Activated CD4-positive, alpha-beta T cell treated with anti-CD3 and anti-CD28 coated beads for 36 hours (primary cell): Measurements from ENCODE around the gene PTPRM. TPM values are rescaled to one million over a fixed set of nuclear protein-coding genes. Genes with fewer than 3 reads are reported as not detected.

Experiments
- ATAC-seq: fragments of 200-7000 bp; cut with Tn5 transposase; one replicate; pipeline ENCODE4 v1.10.0; 2021; ENCODE audit warnings: mild to moderate bottlenecking, moderate library complexity
- CTCF ChIA-PET: fragments of 350-600 bp; sonication (Branson Sonifier 250); formaldehyde crosslinking; loops from one replicate; lab custom pipeline; 2021; ENCODE audit warnings: antibody characterized with exemption; lab: Charles Lee
- POLR2A ChIA-PET: fragments of 350-600 bp; sonication (Branson Sonifier 250); formaldehyde crosslinking; loops from one replicate; lab custom pipeline; 2021; ENCODE audit warnings: antibody characterized with exemption, inconsistent platforms; lab: Charles Lee
- DNase-seq: peaks from one replicate; pipeline ENCODE4 v3.0.0-alpha.2; 2020
- H3K27ac Mint-ChIP-seq: one replicate; pipeline ENCODE4 v1.8.0; 2021; ENCODE audit warnings: mixed read lengths
- H3K27me3 Mint-ChIP-seq: one replicate; pipeline ENCODE4 v1.8.0; 2021; ENCODE audit warnings: mixed read lengths
- H3K36me3 Mint-ChIP-seq: one replicate; pipeline ENCODE4 v1.8.0; 2021; ENCODE audit warnings: low read depth, mixed read lengths
- H3K4me1 Mint-ChIP-seq: one replicate; pipeline ENCODE4 v1.8.0; 2021; ENCODE audit warnings: mixed read lengths
- H3K4me3 Mint-ChIP-seq: one replicate; pipeline ENCODE4 v1.8.0; 2021; ENCODE audit warnings: mild to moderate bottlenecking, moderate library complexity, mixed read lengths
- H3K9me3 Mint-ChIP-seq: one replicate; pipeline ENCODE4 v1.8.0; 2021; ENCODE audit warnings: low read depth, mixed read lengths
- intact Hi-C, 2 experiments: fragments of 100-400 bp; cut with DNase I in 1 of 2; cut with micrococcal nuclease in 1 of 2; formaldehyde crosslinking; loops; one replicate each; pipeline versions ENCODE4 v1.14.2 to v1.15.1; 2022 to 2024; cut with DNase I, micrococcal nuclease
- total RNA-seq, 2 experiments: library from RNA; stranded (reverse); gene quantifications; one replicate each; pipeline ENCODE4 v1.2.3, GENCODE V29; 2021

Gene PTPRM
- total RNA-seq, 2 experiments from 2014 or later: 6.5 to 14.0 TPM

DNA sequence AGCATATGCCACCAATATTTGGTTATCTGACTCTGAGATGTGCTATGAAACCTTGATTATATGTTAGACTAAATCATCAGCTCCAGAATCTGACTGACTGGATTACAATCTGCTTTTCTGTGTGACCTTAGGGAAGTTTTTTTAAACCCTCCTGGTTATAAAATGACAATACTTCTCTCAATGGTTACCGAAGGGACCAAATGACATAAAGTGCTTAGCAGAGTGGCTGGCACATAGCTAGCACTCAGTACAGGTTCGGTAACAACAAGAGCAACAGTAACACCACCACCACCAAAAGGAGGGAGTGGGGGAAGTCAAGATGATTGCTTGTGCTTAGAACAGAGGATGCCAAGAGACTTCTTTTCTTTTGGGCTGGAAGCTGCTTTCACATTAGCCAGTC, 306.2 kb downstream of the PTPRM start:
- H3K4me1 Mint-ChIP-seq: no peaks in the 10 kb centered on the region
- H3K4me3 Mint-ChIP-seq: no peak overlapping the region
- H3K27me3 Mint-ChIP-seq: peaks cover 3% of the 10 kb centered on the region
- intact Hi-C loops: loop anchor here in 1 of 2 experiments (10.0 kb wide), 1 partner anchor 181 kb away; no protein-coding TSS in a partner anchor
- CTCF ChIA-PET: no interaction called here
- POLR2A ChIA-PET: interaction anchor here (0.6 kb wide), 1 partner anchor 17 kb away, joined by 3 read pairs; no protein-coding TSS in a partner anchor
- no peaks in the 10 kb centered on the region for H3K36me3 Mint-ChIP-seq
- ATAC-seq (no peak), DNase-seq (no peak)
- H3K27ac Mint-ChIP-seq: no peak overlapping the region
- no peaks in the 10 kb centered on the region for H3K9me3 Mint-ChIP-seq

DNA sequence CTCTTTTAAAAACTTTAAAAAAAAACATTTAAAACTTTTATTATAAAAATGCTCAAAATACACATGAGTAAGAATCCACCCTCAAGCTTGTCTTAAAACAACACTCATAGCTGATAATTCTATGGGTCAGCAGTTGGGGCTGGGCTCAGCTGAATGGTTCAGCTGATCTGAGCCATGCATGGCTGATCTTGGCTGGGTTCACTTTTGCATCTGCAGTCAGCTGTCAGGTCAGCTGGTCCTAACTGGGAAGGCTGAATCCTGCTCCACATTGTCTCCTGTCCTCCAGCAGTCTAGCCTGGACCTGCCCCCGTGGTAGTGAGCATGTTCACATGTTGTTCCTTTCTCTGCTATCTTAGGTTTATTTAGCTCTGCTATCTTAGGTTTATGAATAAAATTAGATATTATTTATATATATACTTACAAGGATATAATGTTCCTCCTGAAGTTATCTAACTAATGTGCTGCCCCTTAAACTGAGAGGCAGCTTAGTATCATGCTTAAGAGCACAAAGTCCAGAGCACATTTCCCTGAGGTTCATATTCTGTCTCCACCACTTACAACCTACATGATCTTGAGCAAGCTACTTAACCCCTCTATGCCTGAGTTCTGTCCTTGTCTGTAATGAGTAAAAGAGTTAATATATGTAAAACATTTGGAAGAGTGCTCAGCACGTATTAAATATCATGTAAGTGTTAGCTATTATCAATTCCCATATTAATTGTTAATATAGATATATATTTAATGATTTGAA, 309.4 kb downstream of the PTPRM start:
- peaks cover 4% of the 10 kb centered on the region for H3K27me3 Mint-ChIP-seq
- ChIA-PET CTCF (interaction anchor here (0.6 kb wide), 1 partner anchor 11 kb away, joined by 3 read pairs; no protein-coding TSS in a partner anchor), POLR2A (no interaction called here)
- no peaks in the 10 kb centered on the region for H3K9me3 Mint-ChIP-seq
- DNase-seq: no peak
- intact Hi-C loops: loop anchor here in 1 of 2 experiments (10.0 kb wide), 1 partner anchor 178 kb away; no protein-coding TSS in a partner anchor
- H3K4me1 Mint-ChIP-seq: peaks cover 2% of the 10 kb centered on the region
- no peak for ATAC-seq
- H3K27ac Mint-ChIP-seq: no peak overlapping the region
- no peak overlapping the region for H3K4me3 Mint-ChIP-seq
- H3K36me3 Mint-ChIP-seq: no peaks in the 10 kb centered on the region

DNA sequence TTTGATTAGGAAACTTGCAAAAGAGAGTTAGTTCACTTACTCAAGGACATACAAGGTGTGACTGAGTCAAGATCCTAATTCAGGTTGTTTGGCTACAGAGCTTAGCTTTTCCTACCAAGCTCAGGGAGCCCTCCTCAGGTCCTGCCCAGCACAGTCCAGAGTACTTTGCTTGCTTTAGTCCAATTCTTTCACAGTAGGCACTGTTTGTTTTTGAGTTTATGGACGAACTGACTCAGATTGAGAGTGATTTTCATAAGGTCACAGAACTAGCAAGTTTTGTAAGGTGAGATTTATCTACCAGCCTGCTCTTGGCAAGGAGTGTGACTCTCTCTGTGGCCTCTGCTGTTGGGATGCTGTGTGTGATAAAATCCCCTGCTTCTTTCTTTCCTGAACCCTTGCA, 310.5 kb downstream of the PTPRM start:
- POLR2A ChIA-PET: interaction anchor here (0.6 kb wide), 1 partner anchor 68 kb away, joined by 3 read pairs; no protein-coding TSS in a partner anchor
- H3K36me3 Mint-ChIP-seq: no peaks in the 10 kb centered on the region

DNA sequence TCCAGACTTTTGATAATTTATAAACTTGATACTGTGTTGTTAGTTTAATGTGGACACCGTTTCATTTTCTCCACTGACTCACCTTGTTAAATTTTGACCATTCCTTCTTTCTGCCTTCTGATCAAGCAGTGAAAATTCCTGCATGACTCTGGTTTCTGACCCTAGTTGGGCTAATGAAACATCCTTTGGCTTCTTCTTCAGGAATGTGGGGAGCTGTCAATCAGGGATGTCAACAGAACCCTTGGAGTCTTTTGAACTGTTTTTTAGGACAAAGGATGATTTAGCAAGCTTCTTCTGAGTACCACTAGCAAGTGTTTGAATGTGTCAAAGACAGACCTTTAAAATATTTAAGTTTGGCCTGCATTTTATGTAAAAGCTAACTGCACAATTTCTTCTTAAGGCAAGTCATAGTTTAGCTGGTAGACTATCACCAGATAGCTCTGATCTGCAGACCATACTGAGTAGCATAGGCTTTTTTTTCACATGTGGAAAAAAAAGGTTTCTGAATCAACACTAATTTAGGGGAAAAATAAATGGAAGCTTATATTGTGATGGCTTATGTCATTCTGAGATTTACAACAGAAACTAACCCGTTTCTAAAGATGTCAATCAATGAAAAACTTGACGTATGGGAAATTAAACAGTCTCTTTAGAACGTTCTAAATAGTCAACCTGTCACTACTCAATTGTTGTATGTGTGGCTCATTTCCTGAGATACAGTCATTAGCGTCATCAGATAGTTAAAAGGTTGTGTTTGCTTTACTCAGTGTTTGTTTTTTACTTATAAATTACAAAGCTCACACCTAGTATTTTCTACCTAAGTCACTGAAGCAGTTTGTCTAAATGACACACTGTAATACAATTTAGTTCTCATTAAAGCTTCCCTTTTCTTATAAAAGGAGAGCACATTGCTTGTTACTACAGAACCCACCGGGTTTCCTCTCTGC, 311.4 kb downstream of the PTPRM start:
- no peak overlapping the region for H3K4me3 Mint-ChIP-seq
- ChIA-PET POLR2A (no interaction called here), CTCF (interaction anchor here (0.6 to 0.9 kb wide), 3 partner anchors 8 to 167 kb away, joined by 3 read pairs; no protein-coding TSS in a partner anchor)
- intact Hi-C loops: loop anchor here in 1 of 2 experiments (10.0 kb wide), 1 partner anchor 176 kb away; no protein-coding TSS in a partner anchor
- H3K4me1 Mint-ChIP-seq: peaks cover 2% of the 10 kb centered on the region
- H3K27ac Mint-ChIP-seq: no peak overlapping the region
- H3K27me3 Mint-ChIP-seq: peaks cover 6% of the 10 kb centered on the region
- ATAC-seq (peak; percentile 61), DNase-seq (no peak)
- no peaks in the 10 kb centered on the region for H3K36me3 Mint-ChIP-seq
- no peaks in the 10 kb centered on the region for H3K9me3 Mint-ChIP-seq

More for the DNA sequence above, 310.5 kb downstream of the PTPRM start:
- peaks cover 2% of the 10 kb centered on the region for H3K4me1 Mint-ChIP-seq
- peaks cover 6% of the 10 kb centered on the region for H3K27me3 Mint-ChIP-seq
- intact Hi-C loops: loop anchor here in 1 of 2 experiments (10.0 kb wide), 1 partner anchor 177 kb away; no protein-coding TSS in a partner anchor
- no peaks in the 10 kb centered on the region for H3K9me3 Mint-ChIP-seq
- H3K27ac Mint-ChIP-seq: no peak overlapping the region
- ATAC-seq (peak; percentile 30), DNase-seq (no peak)
- CTCF ChIA-PET: interaction anchor here (0.7 kb wide), 1 partner anchor 9 kb away, joined by 3 read pairs; no protein-coding TSS in a partner anchor
- H3K4me3 Mint-ChIP-seq: no peak overlapping the region

DNA sequence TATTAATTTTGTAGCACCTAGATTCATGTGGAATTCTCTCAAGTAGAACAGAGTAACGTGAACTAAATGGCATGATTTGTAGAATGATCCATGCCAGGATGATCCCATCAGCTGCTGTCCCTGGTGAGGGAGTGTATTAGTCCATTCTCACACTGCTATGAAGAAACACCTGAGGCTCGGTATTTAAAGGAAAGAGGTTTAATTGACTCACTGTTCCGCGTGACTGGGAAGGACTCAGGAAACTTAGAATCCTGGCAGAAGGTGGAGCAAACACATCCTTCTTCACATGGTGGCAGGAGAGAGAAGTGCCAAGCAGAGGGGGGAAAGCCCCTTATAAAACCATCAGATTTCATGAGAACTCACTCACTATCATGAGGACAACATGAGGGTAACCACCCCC, 312.6 kb downstream of the PTPRM start:
- no peak for DNase-seq
- Mint-ChIP-seq H3K36me3 (no peaks in the 10 kb centered on the region), H3K27me3 (peaks cover 6% of the 10 kb centered on the region), H3K4me3 (no peak overlapping the region), H3K27ac (no peak overlapping the region), H3K9me3 (no peaks in the 10 kb centered on the region), H3K4me1 (peaks cover 2% of the 10 kb centered on the region)
- ChIA-PET CTCF (no interaction called here), POLR2A (no interaction called here)
- no peak for ATAC-seq
- intact Hi-C loops: loop anchor here in 1 of 2 experiments (10.0 kb wide), 1 partner anchor 175 kb away; no protein-coding TSS in a partner anchor

DNA sequence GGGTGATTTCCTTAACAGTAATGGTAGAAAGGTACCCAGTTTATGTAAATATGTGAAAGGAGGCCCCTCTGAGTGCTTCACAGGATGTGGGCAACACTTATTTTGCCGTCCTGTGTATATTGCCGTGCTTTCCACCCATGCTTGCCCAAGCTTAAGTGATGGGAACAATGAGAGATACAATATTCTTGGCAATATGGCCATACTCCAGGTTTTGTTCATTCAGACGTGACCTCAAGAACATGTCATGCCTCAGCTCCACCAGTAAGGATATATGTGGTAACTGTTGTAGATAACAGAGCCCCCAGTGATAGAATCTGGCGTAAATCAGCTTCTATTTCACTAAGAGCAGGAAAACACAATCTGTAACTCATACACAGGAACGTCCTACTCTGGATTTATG, 318.7 kb downstream of the PTPRM start:
- Mint-ChIP-seq H3K4me1 (peaks cover 4% of the 10 kb centered on the region), H3K27ac (no peak overlapping the region), H3K36me3 (no peaks in the 10 kb centered on the region), H3K4me3 (no peak overlapping the region), H3K9me3 (no peaks in the 10 kb centered on the region), H3K27me3 (peaks cover 2% of the 10 kb centered on the region)
- ATAC-seq (no peak), DNase-seq (no peak)
- ChIA-PET POLR2A (no interaction called here), CTCF (interaction anchor here (1.1 to 1.2 kb wide), 2 partner anchors 11 to 32 kb away, joined by 4 to 5 read pairs; no protein-coding TSS in a partner anchor)
- intact Hi-C loops: loop anchor here in 1 of 2 experiments (5.0 kb wide), 1 partner anchor 66 kb away; no protein-coding TSS in a partner anchor

DNA sequence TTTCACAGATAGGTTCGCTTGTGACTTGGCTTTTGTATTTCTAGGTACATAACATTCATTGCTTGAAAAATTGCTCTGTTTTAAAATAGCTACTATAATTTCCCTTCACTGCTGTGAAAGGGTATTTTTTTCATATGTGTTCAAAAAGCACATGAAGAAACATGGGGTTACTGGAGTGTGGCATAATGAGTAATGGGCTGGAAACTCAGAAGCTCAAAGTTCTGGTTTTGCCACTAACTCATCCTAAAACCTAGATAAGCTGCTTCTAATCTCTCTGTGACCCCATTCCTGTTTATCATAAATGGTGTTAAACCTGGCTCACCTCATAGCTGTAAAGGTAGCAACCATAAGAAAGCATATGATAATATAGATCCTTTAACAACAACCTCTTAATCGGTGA, 319.3 kb downstream of the PTPRM start:
- intact Hi-C loops: loop anchor here in 1 of 2 experiments (5.0 kb wide), 1 partner anchor 66 kb away; no protein-coding TSS in a partner anchor
- ChIA-PET CTCF (interaction anchor here (0.6 to 1.2 kb wide), 4 partner anchors 9 to 417 kb away, joined by 3 to 5 read pairs (median 4); no protein-coding TSS in a partner anchor), POLR2A (no interaction called here)
- H3K36me3 Mint-ChIP-seq: no peaks in the 10 kb centered on the region
- H3K9me3 Mint-ChIP-seq: no peaks in the 10 kb centered on the region
- ATAC-seq (no peak), DNase-seq (no peak)
- peaks cover 4% of the 10 kb centered on the region for H3K4me1 Mint-ChIP-seq
- H3K27me3 Mint-ChIP-seq: peaks cover 2% of the 10 kb centered on the region
- no peak overlapping the region for H3K27ac Mint-ChIP-seq
- no peak overlapping the region for H3K4me3 Mint-ChIP-seq

DNA sequence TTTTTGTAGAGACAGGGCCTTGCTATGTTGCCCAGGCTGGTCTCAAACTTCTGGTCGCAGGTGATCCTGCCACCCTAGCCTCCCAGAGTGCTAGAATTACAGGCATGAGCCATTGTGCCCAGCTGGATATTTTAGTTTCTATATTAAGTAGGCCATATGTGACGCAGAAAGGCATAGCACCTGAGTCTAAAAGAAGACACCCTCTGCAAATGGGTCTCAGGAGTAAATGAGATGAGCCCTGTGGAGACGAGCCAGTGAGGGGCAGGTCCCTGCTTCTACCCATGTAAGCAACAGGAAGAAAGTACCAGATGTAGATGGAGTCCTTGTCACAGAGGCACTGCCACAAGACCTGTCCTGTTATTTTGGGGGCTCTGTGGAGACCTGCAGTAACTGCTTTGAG, 322.4 kb downstream of the PTPRM start:
- Mint-ChIP-seq H3K9me3 (no peaks in the 10 kb centered on the region), H3K27me3 (no peaks in the 10 kb centered on the region), H3K4me3 (no peak overlapping the region), H3K27ac (peak overlapping the region; percentile 20), H3K4me1 (peaks cover 4% of the 10 kb centered on the region), H3K36me3 (no peaks in the 10 kb centered on the region)
- intact Hi-C loops: loop anchor here in 1 of 2 experiments (5.0 kb wide), 1 partner anchor 63 kb away; no protein-coding TSS in a partner anchor
- ChIA-PET CTCF (no interaction called here), POLR2A (no interaction called here)
- DNase-seq (peak; percentile 11), ATAC-seq (peak; percentile 83)

DNA sequence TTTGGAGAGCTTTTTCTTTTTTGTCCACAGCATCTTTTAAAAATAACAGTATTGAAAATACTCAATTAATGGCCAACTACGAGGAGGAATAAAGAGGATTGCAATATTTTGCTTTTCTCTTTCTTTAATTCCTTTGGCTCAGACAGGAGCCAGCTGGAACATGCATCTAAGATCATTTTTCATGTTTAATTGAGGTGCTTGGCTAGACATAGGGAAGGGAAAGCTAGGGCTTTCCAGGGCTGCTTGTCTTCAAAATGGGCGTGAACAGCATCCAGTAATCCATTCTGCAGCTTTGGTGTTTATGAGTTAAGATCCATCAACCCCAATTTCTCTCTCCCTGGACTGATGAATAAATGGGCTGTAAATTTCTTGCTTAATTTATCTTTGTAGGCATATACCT, 323.0 kb downstream of the PTPRM start:
- POLR2A ChIA-PET: no interaction called here
- Mint-ChIP-seq H3K4me1 (peaks cover 4% of the 10 kb centered on the region), H3K27ac (no peak overlapping the region)

DNA sequence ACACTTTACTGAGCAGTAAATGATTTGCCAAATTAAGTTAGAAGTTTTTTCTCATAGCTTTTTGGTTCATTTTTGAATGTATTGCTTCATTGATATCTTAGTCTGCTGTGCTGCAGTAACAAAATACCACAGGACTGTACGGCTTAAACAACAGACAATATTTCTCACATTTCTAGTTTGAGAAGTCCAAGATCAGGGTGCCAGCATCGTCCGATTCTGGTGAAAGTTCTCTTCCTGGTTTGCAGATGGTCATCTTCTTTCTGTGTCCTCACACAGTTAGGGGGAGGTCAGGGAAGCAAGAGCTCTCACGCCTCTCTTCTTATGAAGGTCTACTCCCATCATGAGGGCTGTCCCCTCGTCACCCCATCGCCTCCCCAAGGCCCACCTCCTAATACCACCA, 325.4 kb downstream of the PTPRM start:
- no peak for ATAC-seq
- ChIA-PET POLR2A (no interaction called here), CTCF (interaction anchor here (1.5 kb wide), 1 partner anchor 10 kb away, joined by 6 read pairs; no protein-coding TSS in a partner anchor)
- Mint-ChIP-seq H3K36me3 (no peaks in the 10 kb centered on the region), H3K4me1 (peaks cover 2% of the 10 kb centered on the region), H3K4me3 (no peak overlapping the region), H3K9me3 (no peaks in the 10 kb centered on the region), H3K27ac (no peak overlapping the region), H3K27me3 (no peaks in the 10 kb centered on the region)
- intact Hi-C loops: loop anchor here in 1 of 2 experiments (5.0 kb wide), 1 partner anchor 50 kb away; no protein-coding TSS in a partner anchor
- DNase-seq: no peak

More for the DNA sequence above, 323.0 kb downstream of the PTPRM start:
- Mint-ChIP-seq H3K9me3 (no peaks in the 10 kb centered on the region), H3K4me3 (no peak overlapping the region), H3K36me3 (no peaks in the 10 kb centered on the region), H3K27me3 (no peaks in the 10 kb centered on the region)
- ATAC-seq (no peak), DNase-seq (no peak)
- CTCF ChIA-PET: no interaction called here
- intact Hi-C loops: loop anchor here in 1 of 2 experiments (5.0 kb wide), 1 partner anchor 48 kb away; no protein-coding TSS in a partner anchor
